Stimulated activated CD4-positive, alpha-beta T cell treated with anti-CD3 and anti-CD28 coated beads, Interleukin-4, amount 100 ng/mL, for 4 hours (primary cell): ENCODE data around the gene COL4A2.

Source experiments
- DNase-seq, 2 experiments: peaks; one replicate each; pipeline ENCODE4 v3.0.0-alpha.2; 2020

The COL4A2 gene

GRCh38 chr13:110306960-110307766 lies at the start of gene COL4A2, which contains the start of gene COL4A1:
Gene COL4A2 (plus strand): TSS chr13:110307284. CDS start chr13:110307904, 620 bp downstream.
Gene COL4A1 (minus strand): TSS chr13:110307157. CDS start chr13:110307027, 130 bp downstream.
- DNase-seq, result no peak

DNA sequence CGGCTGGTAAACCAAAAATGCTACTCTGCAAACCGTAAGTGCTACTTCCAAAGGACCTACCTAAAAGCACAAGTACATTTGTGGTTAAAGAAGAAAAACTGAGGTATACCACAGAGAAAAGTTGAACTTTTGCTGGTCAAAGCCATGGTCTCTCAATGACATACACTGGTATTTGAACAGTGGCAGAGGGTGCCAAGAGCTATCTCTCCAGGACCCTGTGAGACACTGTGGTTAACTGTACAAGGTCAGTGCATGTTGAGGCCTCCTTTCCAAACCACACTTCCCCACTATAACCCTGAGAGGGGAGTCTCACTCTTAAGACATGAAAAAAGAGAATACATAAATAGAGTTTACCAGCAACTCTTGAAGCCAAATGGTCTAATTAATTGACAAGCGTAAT lies 49.7 kb upstream of the COL4A2 start:
- no peak for DNase-seq

DNA sequence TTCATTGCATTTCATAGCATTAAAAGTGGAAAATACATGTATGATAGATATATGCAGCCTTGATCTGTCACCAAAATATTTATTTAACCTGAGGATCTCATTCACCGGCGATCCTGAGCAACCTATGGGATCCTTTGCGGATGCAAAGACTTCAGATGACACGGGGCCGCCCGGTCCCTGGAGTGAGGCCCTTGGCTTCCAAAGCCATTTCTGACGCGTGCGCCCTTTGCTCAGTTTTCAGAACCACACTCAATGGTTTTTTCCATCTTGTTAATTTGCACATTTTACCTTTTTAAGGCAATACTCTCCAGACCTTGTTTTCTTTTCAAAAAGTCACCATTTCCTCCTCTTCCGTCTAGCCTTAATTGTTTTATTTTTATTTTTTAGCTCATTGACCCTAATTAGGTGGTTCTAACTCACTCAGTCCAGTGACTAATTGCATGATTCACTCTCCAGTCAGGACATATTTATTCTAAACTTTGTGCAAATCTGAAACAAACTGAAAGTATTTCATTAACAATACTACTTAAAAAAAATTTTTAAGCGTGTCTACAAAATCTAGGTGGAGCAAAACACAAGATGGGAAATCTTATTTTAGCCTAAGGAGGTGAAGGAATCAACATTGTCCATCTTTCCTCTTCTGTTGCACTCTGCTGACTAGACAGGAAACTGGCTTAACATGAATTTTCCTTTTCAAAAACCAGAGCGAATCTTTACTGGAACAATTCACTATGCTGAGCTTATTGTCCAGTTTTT lies 48.0 kb upstream of the COL4A2 start:
- no peak for DNase-seq

DNA sequence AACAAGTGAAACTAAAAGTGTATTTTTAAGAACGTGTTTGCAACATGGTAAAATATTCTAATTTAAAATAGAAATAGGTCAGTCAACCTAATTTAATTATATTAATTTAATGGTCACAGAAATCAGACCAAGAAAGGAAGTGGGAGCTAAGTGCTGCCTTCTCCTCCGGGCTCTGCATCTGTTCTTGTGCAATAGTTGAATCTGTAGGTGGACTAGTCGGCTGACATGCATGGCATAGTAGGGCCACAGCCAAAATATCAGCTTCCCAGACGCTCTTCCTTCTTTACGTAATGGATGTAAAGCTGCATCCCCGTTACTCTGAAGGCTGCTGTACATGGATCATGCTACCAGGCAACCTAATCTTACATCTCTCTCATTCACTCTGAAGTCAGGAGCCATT lies 47.4 kb upstream of the COL4A2 start:
- DNase-seq, result no peak

- no peak for DNase-seq
Measured at GRCh38 chr13:110261166-110262081, 45.7 kb upstream of the COL4A2 start.

GRCh38 chr13:110262082-110262436 lies 45.0 kb upstream of the COL4A2 start:
- DNase-seq, result no peak

GRCh38 chr13:110262508-110263291 lies 44.4 kb upstream of the COL4A2 start:
- no peak for DNase-seq

- DNase-seq, result no peak
Measured at GRCh38 chr13:110263404-110263803, 43.7 kb upstream of the COL4A2 start.

- no peak for DNase-seq
Measured at GRCh38 chr13:110263888-110264287, 43.2 kb upstream of the COL4A2 start.

- no peak for DNase-seq
Measured at GRCh38 chr13:110264685-110265275, 42.3 kb upstream of the COL4A2 start.

DNA sequence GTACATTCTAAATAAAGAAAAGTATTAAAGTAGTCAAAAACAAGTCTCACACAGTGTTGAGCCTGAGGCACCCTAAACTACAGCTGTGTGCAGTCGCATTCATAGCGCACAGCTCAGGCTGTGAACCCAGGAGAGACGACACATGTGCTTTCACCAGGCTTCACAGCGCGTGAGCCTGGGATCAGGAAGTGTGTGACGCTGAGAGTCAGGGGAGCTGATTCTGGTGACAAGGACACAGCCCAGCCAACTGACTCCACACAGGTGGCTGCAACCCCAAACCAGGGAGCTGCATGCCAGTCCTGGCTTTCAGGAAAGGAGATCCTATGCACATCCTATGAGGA lies 41.8 kb upstream of the COL4A2 start:
- DNase-seq, result no peak

- DNase-seq, result no peak
Measured at GRCh38 chr13:110265682-110266430, 41.2 kb upstream of the COL4A2 start.

DNA sequence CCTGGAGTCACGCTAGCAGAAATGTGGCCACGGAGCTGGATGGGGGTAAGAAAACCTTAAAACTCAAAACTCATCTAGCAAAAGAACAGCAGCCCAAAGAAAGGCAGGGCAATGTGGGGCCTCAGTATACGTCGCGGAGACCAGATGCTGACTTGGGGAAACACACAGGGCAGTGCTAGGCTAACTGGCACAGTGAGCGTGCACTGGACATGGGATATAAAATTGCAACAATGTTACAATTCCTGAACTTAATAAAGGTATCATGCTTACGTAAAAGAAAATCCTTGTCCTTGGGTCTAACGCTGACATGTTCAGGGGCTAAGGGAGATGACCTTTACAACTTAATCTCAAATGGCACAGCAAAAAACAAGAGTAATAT lies 40.7 kb upstream of the COL4A2 start:
- no peak for DNase-seq

DNA sequence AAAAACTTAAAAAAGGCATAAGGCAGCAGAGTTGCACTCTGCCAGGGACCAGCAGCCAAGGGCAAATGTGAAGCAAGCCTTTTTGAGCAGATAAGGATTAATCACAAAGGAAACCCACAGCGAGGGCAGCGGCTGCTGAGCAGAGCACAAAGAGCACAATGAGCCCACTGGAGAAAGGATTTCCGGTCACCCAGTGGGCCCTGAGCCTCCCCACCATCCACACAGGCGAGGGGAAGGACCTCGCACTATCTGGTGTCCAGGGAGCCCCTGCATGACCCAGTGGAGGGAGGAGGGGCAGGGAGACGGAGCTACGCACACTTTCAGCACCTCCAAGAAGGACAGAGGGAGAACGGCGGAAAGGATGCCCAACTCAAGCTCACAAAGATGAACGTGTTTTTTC lies 40.1 kb upstream of the COL4A2 start:
- no peak for DNase-seq

GRCh38 chr13:110268061-110268460 lies 39.0 kb upstream of the COL4A2 start:
- no peak for DNase-seq

GRCh38 chr13:110268576-110269185 lies 38.4 kb upstream of the COL4A2 start:
- DNase-seq, result no peak

DNA sequence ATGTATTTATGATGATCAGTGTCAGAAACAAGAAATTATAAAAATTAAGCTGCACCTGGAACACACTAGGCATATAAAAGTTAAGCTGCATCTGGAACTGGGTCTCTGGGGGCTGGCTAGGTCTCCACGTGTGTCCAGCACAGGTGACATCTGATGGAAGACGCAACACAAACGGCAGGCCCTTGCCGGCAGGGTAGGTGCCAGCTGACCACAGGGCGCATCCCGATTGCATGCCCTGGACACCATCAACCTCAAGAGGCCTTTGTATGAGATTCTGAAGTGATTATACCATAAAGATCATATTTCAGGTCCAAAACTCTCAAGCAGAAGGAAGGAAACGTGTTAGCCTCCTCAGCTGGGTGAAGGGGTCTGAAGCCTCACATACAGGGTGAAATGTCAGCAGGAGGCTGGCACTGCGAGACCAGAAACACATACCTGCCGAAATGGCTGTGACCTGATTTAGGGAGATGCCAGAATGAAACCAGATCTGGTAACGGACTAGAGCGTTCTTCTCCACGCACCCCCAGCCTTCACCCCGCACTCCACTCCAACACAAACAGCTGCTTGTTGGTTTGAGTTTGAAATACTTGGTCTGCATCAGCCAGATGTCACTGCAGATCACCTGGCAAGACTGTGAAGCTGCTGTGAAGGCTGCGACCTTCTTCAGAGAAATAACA lies 37.4 kb upstream of the COL4A2 start:
- DNase-seq, result no peak

GRCh38 chr13:110270507-110270906 lies 36.6 kb upstream of the COL4A2 start:
- DNase-seq, result no peak

- DNase-seq, result no peak
Measured at GRCh38 chr13:110271313-110271712, 35.8 kb upstream of the COL4A2 start.

GRCh38 chr13:110272227-110272626 lies 34.9 kb upstream of the COL4A2 start:
- DNase-seq, result no peak
